ENCODE data around the gene GRIK3.

GRIK3 gene

DNA sequence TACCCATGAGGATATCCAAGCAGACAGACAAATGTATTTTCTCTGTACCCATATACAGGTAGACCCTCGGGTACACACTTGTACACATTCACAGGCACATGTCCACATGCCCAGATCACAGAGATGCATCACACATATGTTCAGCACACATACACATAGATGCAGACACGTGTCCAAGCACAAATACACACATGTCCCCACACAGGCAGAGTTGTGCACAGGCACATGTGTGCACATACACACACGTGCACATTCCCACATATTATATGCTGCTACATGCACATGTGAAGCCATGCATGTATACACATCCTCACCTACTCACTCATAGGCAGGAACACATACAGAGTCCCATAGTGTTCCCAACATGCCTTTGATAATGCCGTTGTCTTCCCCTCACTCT is 219.5 kb downstream of the GRIK3 start:
- H3K4me3 ChIP-seq (ENCODE audit: low read depth in 1 of 5, low read length in 5 of 5), result no peak overlapping the region
- H3K27me3 ChIP-seq (ENCODE audit: control insufficient read depth in 5 of 5, insufficient read depth in 4 of 5, low read length in 5 of 5), result peaks cover 4 to 32% (median 20%) of the 10 kb centered on the region in 5 donors
- no peak overlapping the region for H3K9ac ChIP-seq (ENCODE audit: low read length in 5 of 5)
- no peak overlapping the region for H3K27ac ChIP-seq (ENCODE audit: low read depth, low read length)
- H3K36me3 ChIP-seq (ENCODE audit: control insufficient read depth in 5 of 5, insufficient read depth in 5 of 5, low read length in 5 of 5), result no peaks in the 10 kb centered on the region
- H3K4me1 ChIP-seq (ENCODE audit: control insufficient read depth in 5 of 5, insufficient read depth in 5 of 5, low read length in 5 of 5), result no peaks in the 10 kb centered on the region
- H3K9me3 ChIP-seq (ENCODE audit: control insufficient read depth in 5 of 5, low read length in 5 of 5), result no peaks in the 10 kb centered on the region

- Histone ChIP-seq H3K4me3 (ENCODE audit: low read depth in 1 of 5, low read length in 5 of 5) (no peak overlapping the region), H3K36me3 (ENCODE audit: control insufficient read depth in 5 of 5, insufficient read depth in 5 of 5, low read length in 5 of 5) (no peaks in the 10 kb centered on the region), H3K9ac (ENCODE audit: low read length in 5 of 5) (no peak overlapping the region), H3K9me3 (ENCODE audit: control insufficient read depth in 5 of 5, low read length in 5 of 5) (no peaks in the 10 kb centered on the region), H3K27me3 (ENCODE audit: control insufficient read depth in 5 of 5, insufficient read depth in 4 of 5, low read length in 5 of 5) (peaks cover 0 to 26% (median 14%) of the 10 kb centered on the region in 5 donors), H3K4me1 (ENCODE audit: control insufficient read depth in 5 of 5, insufficient read depth in 5 of 5, low read length in 5 of 5) (no peaks in the 10 kb centered on the region), H3K27ac (ENCODE audit: low read depth, low read length) (no peak overlapping the region)
These were observed 220.2 kb downstream of the GRIK3 start for GRCh38 chr1:36814083-36814482.

GRCh38 chr1:36807262-36807661 is 227.1 kb downstream of the GRIK3 start:
- H3K4me1 ChIP-seq (ENCODE audit: control insufficient read depth in 5 of 5, insufficient read depth in 5 of 5, low read length in 5 of 5), result no peaks in the 10 kb centered on the region
- H3K36me3 ChIP-seq (ENCODE audit: control insufficient read depth in 5 of 5, insufficient read depth in 5 of 5, low read length in 5 of 5), result no peaks in the 10 kb centered on the region
- H3K9me3 ChIP-seq (ENCODE audit: control insufficient read depth in 5 of 5, low read length in 5 of 5), result peaks cover 0 to 2% (median 0%) of the 10 kb centered on the region in 5 donors
- peaks cover 0 to 17% (median 6%) of the 10 kb centered on the region in 5 donors for H3K27me3 ChIP-seq (ENCODE audit: control insufficient read depth in 5 of 5, insufficient read depth in 4 of 5, low read length in 5 of 5)
- no peak overlapping the region for H3K4me3 ChIP-seq (ENCODE audit: low read depth in 1 of 5, low read length in 5 of 5)
- H3K9ac ChIP-seq (ENCODE audit: low read length in 5 of 5), result no peak overlapping the region
- H3K27ac ChIP-seq (ENCODE audit: low read depth, low read length), result no peak overlapping the region

DNA sequence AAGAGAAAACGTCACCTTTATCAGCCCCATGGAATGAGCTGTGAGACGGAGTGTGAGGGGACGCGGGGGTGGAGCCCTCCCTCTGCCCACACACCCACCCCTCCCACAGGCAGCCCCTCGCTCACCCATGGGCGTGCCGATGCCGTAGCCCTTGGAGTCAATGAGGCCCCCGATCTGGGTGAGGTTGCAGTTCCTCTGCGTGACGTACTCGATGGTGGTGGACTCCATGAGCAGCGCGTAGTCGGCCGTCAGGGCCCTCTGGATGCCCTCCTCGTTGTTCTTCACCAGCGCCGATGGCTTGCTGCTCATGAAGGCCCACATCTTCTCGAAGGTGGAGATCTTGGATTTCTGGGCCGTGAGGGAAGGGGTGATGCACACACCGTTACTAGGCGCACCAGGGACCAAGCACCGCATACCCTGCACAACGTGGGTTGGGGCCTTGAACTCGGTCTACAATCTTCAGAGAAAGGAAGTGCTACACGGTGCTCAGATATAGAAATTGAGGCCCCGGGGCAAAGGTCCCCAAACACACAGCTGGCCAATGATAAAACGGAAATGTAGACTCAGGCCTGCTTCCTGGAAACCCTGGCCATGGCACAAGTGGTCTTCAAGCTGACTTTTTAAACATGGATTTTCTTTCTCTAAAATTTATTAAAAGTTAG is 228.2 kb downstream of the GRIK3 start:
- Histone ChIP-seq H3K9ac (ENCODE audit: low read length in 5 of 5) (no peak overlapping the region), H3K9me3 (ENCODE audit: control insufficient read depth in 5 of 5, low read length in 5 of 5) (peaks cover 0 to 2% (median 0%) of the 10 kb centered on the region in 5 donors), H3K4me3 (ENCODE audit: low read depth in 1 of 5, low read length in 5 of 5) (no peak overlapping the region), H3K27ac (ENCODE audit: low read depth, low read length) (no peak overlapping the region), H3K4me1 (ENCODE audit: control insufficient read depth in 5 of 5, insufficient read depth in 5 of 5, low read length in 5 of 5) (no peaks in the 10 kb centered on the region), H3K27me3 (ENCODE audit: control insufficient read depth in 5 of 5, insufficient read depth in 4 of 5, low read length in 5 of 5) (peaks cover 0 to 23% (median 8%) of the 10 kb centered on the region in 5 donors), H3K36me3 (ENCODE audit: control insufficient read depth in 5 of 5, insufficient read depth in 5 of 5, low read length in 5 of 5) (no peaks in the 10 kb centered on the region)

DNA sequence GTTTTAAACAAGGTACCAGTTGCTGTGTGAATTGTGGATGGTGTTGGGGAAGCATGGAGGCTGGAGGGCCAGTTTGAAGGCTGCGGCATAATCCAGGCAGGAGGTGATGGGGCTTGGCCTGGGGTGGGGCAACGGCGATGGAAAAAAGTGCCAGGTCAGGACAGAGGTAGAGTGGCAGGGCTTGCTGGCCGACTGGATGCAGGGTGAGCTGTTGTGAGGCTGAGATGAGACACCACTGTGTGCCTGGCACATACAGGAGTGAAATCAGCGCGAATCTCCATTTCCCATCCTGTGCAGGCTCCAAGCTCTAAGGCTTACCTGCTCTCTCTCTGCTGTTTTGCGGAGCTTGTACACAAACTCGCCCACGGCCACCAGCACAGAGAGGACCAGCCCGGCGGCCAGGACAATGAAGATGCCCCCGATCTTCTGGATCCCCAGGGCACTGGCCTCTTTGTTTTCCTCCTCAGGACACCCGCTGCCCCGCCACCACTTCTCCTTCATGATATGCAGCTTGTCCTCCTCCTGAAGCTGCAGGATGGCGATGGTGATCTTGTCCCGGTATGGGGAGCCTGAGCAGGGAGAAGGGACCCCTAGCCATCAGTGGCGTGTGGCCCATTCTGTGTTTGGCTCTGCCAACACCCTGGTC is 229.5 kb downstream of the GRIK3 start:
- Histone ChIP-seq H3K36me3 (ENCODE audit: control insufficient read depth in 5 of 5, insufficient read depth in 5 of 5, low read length in 5 of 5) (no peaks in the 10 kb centered on the region), H3K9me3 (ENCODE audit: control insufficient read depth in 5 of 5, low read length in 5 of 5) (peaks cover 0 to 2% (median 0%) of the 10 kb centered on the region in 5 donors), H3K27ac (ENCODE audit: low read depth, low read length) (no peak overlapping the region), H3K4me1 (ENCODE audit: control insufficient read depth in 5 of 5, insufficient read depth in 5 of 5, low read length in 5 of 5) (no peaks in the 10 kb centered on the region), H3K27me3 (ENCODE audit: control insufficient read depth in 5 of 5, insufficient read depth in 4 of 5, low read length in 5 of 5) (peaks cover 0 to 23% (median 8%) of the 10 kb centered on the region in 5 donors), H3K9ac (ENCODE audit: low read length in 5 of 5) (no peak overlapping the region), H3K4me3 (ENCODE audit: low read depth in 1 of 5, low read length in 5 of 5) (no peak overlapping the region)

DNA sequence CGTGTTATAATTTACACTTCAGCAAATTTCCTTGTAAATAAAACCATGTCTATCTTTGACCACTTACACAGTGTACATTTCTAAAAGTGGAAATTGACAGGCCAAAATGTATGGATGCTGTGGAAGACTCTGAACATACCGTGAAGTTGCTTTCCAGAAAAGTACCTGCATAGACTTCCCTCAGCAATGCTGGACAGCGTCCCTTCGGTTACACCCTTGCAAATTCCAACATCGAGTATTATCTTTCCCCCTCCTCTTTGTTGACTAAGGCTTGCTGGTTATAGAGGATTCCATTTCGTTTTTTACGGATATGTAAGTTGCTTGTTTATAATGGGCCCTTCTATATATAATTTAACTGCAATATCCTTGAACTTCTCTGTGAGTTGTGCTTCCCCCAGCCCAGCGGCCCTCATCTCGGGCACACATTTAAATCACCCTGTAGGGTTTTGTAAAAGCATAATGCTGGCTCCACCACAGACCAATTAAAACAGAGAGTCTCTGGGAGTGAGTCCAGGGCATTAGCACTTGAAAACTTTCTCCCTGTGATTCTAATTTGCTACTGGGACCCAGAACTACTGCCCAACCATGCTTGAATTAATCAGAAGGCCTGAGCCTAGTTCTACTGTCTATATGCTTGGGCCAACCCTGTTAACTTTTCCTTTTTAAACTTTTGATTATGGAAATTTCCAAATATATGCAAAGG is 230.3 kb downstream of the GRIK3 start:
- Histone ChIP-seq H3K27ac (ENCODE audit: low read depth, low read length) (no peak overlapping the region), H3K4me3 (ENCODE audit: low read depth in 1 of 5, low read length in 5 of 5) (no peak overlapping the region), H3K9ac (ENCODE audit: low read length in 5 of 5) (no peak overlapping the region), H3K27me3 (ENCODE audit: control insufficient read depth in 5 of 5, insufficient read depth in 4 of 5, low read length in 5 of 5) (peaks cover 0 to 27% (median 9%) of the 10 kb centered on the region in 5 donors), H3K4me1 (ENCODE audit: control insufficient read depth in 5 of 5, insufficient read depth in 5 of 5, low read length in 5 of 5) (no peaks in the 10 kb centered on the region), H3K9me3 (ENCODE audit: control insufficient read depth in 5 of 5, low read length in 5 of 5) (peaks cover 0 to 2% (median 0%) of the 10 kb centered on the region in 5 donors), H3K36me3 (ENCODE audit: control insufficient read depth in 5 of 5, insufficient read depth in 5 of 5, low read length in 5 of 5) (no peaks in the 10 kb centered on the region)

DNA sequence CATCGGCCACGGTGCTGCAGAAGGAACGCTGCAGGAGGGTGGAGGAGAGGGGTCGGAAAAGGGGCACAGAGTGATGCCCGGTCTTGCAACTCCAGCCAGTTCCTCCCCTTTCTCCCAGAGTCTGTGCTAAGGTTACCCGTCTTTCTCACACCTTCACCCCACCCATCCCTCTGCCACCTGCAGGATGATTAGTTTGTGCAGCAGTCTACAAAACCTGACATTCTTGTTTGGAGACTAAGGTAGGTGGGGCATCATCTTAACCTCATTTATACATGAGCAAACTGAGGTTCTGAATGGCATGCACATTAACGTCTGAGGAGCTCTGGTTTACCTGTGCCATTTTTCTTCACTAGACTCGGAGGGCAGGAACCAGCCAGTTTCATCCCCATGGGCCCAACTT is 232.3 kb downstream of the GRIK3 start:
- Histone ChIP-seq H3K27ac (ENCODE audit: low read depth, low read length) (no peak overlapping the region), H3K27me3 (ENCODE audit: control insufficient read depth in 5 of 5, insufficient read depth in 4 of 5, low read length in 5 of 5) (peaks cover 0 to 25% (median 9%) of the 10 kb centered on the region in 5 donors), H3K4me3 (ENCODE audit: low read depth in 1 of 5, low read length in 5 of 5) (no peak overlapping the region), H3K4me1 (ENCODE audit: control insufficient read depth in 5 of 5, insufficient read depth in 5 of 5, low read length in 5 of 5) (no peaks in the 10 kb centered on the region), H3K9ac (ENCODE audit: low read length in 5 of 5) (no peak overlapping the region), H3K36me3 (ENCODE audit: control insufficient read depth in 5 of 5, insufficient read depth in 5 of 5, low read length in 5 of 5) (no peaks in the 10 kb centered on the region), H3K9me3 (ENCODE audit: control insufficient read depth in 5 of 5, low read length in 5 of 5) (peaks cover 0 to 2% (median 0%) of the 10 kb centered on the region in 5 donors)

- peaks cover 0 to 2% (median 0%) of the 10 kb centered on the region in 5 donors for H3K9me3 ChIP-seq (ENCODE audit: control insufficient read depth in 5 of 5, low read length in 5 of 5)
- no peak overlapping the region for H3K27ac ChIP-seq (ENCODE audit: low read depth, low read length)
- peaks cover 0 to 14% (median 6%) of the 10 kb centered on the region in 5 donors for H3K27me3 ChIP-seq (ENCODE audit: control insufficient read depth in 5 of 5, insufficient read depth in 4 of 5, low read length in 5 of 5)
- no peaks in the 10 kb centered on the region for H3K36me3 ChIP-seq (ENCODE audit: control insufficient read depth in 5 of 5, insufficient read depth in 5 of 5, low read length in 5 of 5)
- H3K4me1 ChIP-seq (ENCODE audit: control insufficient read depth in 5 of 5, insufficient read depth in 5 of 5, low read length in 5 of 5), result peaks cover 0 to 12% (median 0%) of the 10 kb centered on the region in 5 donors
- H3K9ac ChIP-seq (ENCODE audit: low read length in 5 of 5), result no peak overlapping the region
- no peak overlapping the region for H3K4me3 ChIP-seq (ENCODE audit: low read depth in 1 of 5, low read length in 5 of 5)
These were observed 236.6 kb downstream of the GRIK3 start for GRCh38 chr1:36797761-36798160.

DNA sequence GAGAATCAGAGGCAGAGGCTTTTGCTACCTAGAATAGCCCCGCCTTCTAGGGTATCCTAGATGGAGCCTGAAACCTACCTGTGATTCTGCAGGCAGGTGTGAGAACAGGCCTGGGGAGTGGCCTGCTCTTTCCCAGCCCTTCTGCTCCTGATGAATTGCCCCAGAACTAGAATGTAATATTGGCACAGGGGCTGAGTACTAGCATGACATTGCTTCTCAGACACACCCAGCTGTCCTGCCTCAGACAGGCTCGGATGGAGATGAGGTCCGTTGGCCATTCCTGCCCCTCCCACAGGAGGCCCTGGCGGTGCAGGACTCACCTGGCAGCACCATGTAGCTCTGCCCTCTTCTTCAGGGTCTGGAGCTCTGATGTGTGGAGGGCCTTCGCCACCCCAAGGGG is 237.6 kb downstream of the GRIK3 start:
- Histone ChIP-seq H3K4me1 (ENCODE audit: control insufficient read depth in 5 of 5, insufficient read depth in 5 of 5, low read length in 5 of 5) (peaks cover 0 to 12% (median 0%) of the 10 kb centered on the region in 5 donors), H3K4me3 (ENCODE audit: low read depth in 1 of 5, low read length in 5 of 5) (no peak overlapping the region), H3K27ac (ENCODE audit: low read depth, low read length) (no peak overlapping the region), H3K9ac (ENCODE audit: low read length in 5 of 5) (no peak overlapping the region), H3K36me3 (ENCODE audit: control insufficient read depth in 5 of 5, insufficient read depth in 5 of 5, low read length in 5 of 5) (no peaks in the 10 kb centered on the region), H3K9me3 (ENCODE audit: control insufficient read depth in 5 of 5, low read length in 5 of 5) (no peaks in the 10 kb centered on the region), H3K27me3 (ENCODE audit: control insufficient read depth in 5 of 5, insufficient read depth in 4 of 5, low read length in 5 of 5) (peaks cover 0 to 9% (median 7%) of the 10 kb centered on the region in 5 donors)

DNA sequence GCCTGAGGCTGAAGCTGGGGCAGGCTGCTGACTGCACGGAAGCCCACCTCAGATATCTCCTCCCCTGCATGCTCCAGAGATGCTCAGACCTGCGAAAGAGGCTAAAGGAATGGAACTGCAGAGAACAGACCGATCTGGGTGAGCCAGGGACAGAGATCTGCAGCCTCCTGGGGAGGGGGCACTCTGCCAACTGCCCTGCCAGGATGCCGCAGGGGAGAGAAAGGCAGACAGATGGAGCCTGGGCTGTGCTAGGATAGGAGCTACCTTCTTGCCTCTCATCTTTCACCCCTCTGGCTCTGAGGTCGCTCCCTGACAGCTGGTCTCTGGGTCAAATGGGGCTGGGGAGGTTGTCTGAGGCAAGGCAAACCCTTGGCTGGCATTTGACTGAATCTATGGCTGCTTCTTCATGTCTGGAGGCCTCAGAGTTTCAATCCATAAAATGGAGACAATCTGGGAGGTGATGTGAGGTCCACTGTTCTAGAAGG is 238.2 kb downstream of the GRIK3 start:
- Histone ChIP-seq H3K9me3 (ENCODE audit: control insufficient read depth in 5 of 5, low read length in 5 of 5) (no peaks in the 10 kb centered on the region), H3K27ac (ENCODE audit: low read depth, low read length) (no peak overlapping the region), H3K9ac (ENCODE audit: low read length in 5 of 5) (no peak overlapping the region), H3K4me3 (ENCODE audit: low read depth in 1 of 5, low read length in 5 of 5) (no peak overlapping the region), H3K27me3 (ENCODE audit: control insufficient read depth in 5 of 5, insufficient read depth in 4 of 5, low read length in 5 of 5) (peaks cover 5 to 6% (median 6%) of the 10 kb centered on the region in 5 donors), H3K4me1 (ENCODE audit: control insufficient read depth in 5 of 5, insufficient read depth in 5 of 5, low read length in 5 of 5) (peaks cover 0 to 12% (median 0%) of the 10 kb centered on the region in 5 donors), H3K36me3 (ENCODE audit: control insufficient read depth in 5 of 5, insufficient read depth in 5 of 5, low read length in 5 of 5) (no peaks in the 10 kb centered on the region)
